CD4-positive, CD25-positive, alpha-beta regulatory T cell (primary cell): ENCODE measurements around the gene ESAM. TPM values are rescaled to one million over a fixed set of nuclear protein-coding genes. Genes with fewer than 3 reads are reported as not detected.

Experiments used
- ATAC-seq, 2 donors: fragments of 150-1000 bp; cut with Tn5 transposase; one replicate each; pipeline ENCODE4 v1.10.0; 2021; ENCODE audit warnings: low read depth in 2 of 2, moderate number of reproducible peaks in 2 of 2, moderate library complexity in 1 of 2
- DNase-seq, 3 donors: peaks; one replicate each; pipeline versions ENCODE4 v3.0.0 to v3.0.0-alpha.2; 2012 to 2022; ENCODE audit warnings: mixed read lengths in 1 of 3
- H3K27ac ChIP-seq: one replicate; pipeline ENCODE4 v1.7.0; 2013; ENCODE audit warnings: mild to moderate bottlenecking, low read length; ENCODE audit not compliant: insufficient read depth, poor library complexity, severe bottlenecking
- H3K27me3 ChIP-seq: one replicate; pipeline ENCODE4 v1.7.0; 2013; ENCODE audit warnings: low read length; ENCODE audit not compliant: control insufficient read depth, insufficient read depth
- H3K36me3 ChIP-seq: one replicate; pipeline ENCODE4 v1.7.0; 2013; ENCODE audit warnings: mild to moderate bottlenecking, low read length, moderate library complexity; ENCODE audit not compliant: control insufficient read depth, insufficient read depth
- H3K4me1 ChIP-seq: 2 replicates; pipeline ENCODE4 v1.7.0; 2013; ENCODE audit warnings: mild to moderate bottlenecking, low read length; ENCODE audit not compliant: insufficient read depth, control insufficient read depth, poor library complexity, severe bottlenecking
- H3K4me3 ChIP-seq: one replicate; pipeline ENCODE4 v1.7.0; 2013; ENCODE audit warnings: low read depth, mild to moderate bottlenecking, low read length, moderate library complexity
- H3K9me3 ChIP-seq, 2 experiments: 1 replicate in 1 of 2; 2 replicates in 1 of 2; pipeline ENCODE4 v1.7.0; 2013; ENCODE audit warnings: low read length in 2 of 2, mild to moderate bottlenecking in 1 of 2, moderate library complexity in 1 of 2; ENCODE audit not compliant: control insufficient read depth in 2 of 2
- H3K27ac Mint-ChIP-seq, 3 donors: one replicate each; pipeline ENCODE4 v1.8.0; 2020 to 2022; ENCODE audit warnings: mild to moderate bottlenecking in 3 of 3, mixed read lengths in 3 of 3, moderate library complexity in 2 of 3
- H3K27me3 Mint-ChIP-seq: one replicate; pipeline ENCODE4 v1.8.0; 2022; ENCODE audit warnings: mild to moderate bottlenecking, mixed read lengths
- H3K36me3 Mint-ChIP-seq: one replicate; pipeline ENCODE4 v1.8.0; 2020; ENCODE audit warnings: mixed read lengths
- H3K4me1 Mint-ChIP-seq, 4 donors: one replicate each; pipeline ENCODE4 v1.8.0; 2020 to 2022; ENCODE audit warnings: mixed read lengths in 4 of 4, mild to moderate bottlenecking in 1 of 4
- H3K4me3 Mint-ChIP-seq, 4 donors: one replicate each; pipeline ENCODE4 v1.8.0; 2020 to 2022; ENCODE audit warnings: mild to moderate bottlenecking in 4 of 4, mixed read lengths in 4 of 4, moderate library complexity in 3 of 4
- H3K9me3 Mint-ChIP-seq, 7 donors: one replicate each; pipeline ENCODE4 v1.8.0; 2020 to 2022; ENCODE audit warnings: mixed read lengths in 7 of 7, mild to moderate bottlenecking in 3 of 7, moderate library complexity in 2 of 7
- polyA plus RNA-seq, 4 donors: library from polyadenylated mRNA; unstranded; fragments of 300-500 nt; fragmentation: Illumina TruSeq; gene quantifications; one replicate each; pipeline ENCODE4 v1.2.3, GENCODE V29; 2021
- total RNA-seq: library from RNA; stranded (reverse); gene quantifications from one replicate; pipeline ENCODE4 v1.2.3, GENCODE V29; 2022

The ESAM gene
- total and polyA plus RNA-seq, 5 donors from 2014 or later = 0.55 to 3.1 (median 2.6) TPM; not detected in 1

DNA sequence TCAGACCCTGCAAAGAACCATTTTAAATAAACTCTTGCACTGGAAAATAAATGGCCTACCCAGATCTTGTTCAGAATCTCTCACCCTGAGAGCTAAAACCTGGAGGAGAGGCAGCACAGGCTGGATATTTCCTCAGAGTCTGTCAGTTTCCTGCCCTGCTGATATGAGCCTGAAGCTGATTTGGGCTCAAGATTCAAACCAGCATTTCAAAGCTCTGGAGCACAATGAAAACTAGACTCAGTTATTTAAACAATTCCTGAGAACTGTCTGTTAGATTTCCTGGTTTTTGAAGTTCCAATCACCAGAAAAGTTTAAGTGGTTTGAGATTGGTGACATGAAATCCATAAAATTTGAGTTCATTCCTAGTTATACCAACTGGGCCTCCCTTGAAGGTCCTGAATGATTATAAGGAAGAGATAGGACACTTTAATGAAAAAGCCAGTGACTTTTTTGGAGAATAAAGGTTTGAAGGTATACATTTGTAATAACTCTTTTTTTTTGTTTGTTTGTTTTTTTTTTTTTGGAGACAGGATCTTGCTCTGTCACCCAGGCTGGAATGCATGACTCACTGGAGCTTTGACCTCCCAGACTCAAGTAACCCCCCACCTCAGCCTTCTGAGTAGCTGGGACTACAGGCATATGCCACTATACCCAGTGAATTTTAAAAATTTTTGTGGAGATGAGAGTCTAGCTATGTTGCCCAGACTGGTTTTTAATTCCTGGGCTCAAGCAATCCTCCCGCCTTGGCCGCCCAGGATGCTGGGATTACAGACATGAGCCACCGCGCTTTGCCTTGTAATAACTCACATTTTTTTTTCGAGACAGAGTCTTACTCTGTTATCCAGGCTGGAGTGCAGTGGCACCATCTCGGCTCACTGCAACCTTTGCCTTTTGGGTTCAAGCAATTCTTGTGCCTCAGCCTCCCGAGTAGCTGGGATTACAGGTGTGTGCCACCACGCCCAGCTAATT is 8.0 kb upstream of the ESAM start:
- Mint-ChIP-seq H3K4me3 (no peak overlapping the region), H3K27me3 (no peaks in the 10 kb centered on the region), H3K4me1 (peaks cover 0 to 3% (median under 1%) of the 10 kb centered on the region in 4 donors), H3K27ac (no peak overlapping the region), H3K9me3 (peaks cover 0 to 1% (median 0%) of the 10 kb centered on the region in 7 donors), H3K36me3 (peaks cover 14% of the 10 kb centered on the region)
- peaks cover 26% of the 10 kb centered on the region for H3K36me3 ChIP-seq
- DNase-seq = no peak
- no peaks in the 10 kb centered on the region for H3K9me3 ChIP-seq
- no peak overlapping the region for H3K27ac ChIP-seq
- ATAC-seq = no peak
- no peaks in the 10 kb centered on the region for H3K27me3 ChIP-seq
- no peak overlapping the region for H3K4me3 ChIP-seq
- no peaks in the 10 kb centered on the region for H3K4me1 ChIP-seq

DNA sequence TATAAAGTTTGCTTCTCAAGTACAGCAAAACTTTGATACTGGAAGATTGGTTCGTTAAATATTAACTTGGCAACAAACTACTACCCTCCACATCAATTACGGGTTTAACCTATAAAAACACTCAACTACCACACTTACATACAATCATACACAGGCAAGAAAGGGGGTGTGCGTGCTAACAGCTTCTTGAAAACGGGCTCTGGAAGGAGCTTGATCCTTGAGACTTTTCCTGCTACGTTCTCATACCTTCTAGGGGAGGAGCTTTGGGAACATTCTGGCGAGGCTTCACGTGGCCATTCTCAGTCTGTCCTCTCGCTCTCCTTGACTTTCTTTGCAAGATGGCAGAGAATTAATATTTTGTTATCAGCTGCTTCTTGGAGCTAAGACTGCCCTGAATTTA is 6.8 kb upstream of the ESAM start:
- H3K36me3 Mint-ChIP-seq = peaks cover 14% of the 10 kb centered on the region
- Histone ChIP-seq H3K4me3 (no peak overlapping the region), H3K27ac (no peak overlapping the region), H3K4me1 (no peaks in the 10 kb centered on the region), H3K9me3 (no peaks in the 10 kb centered on the region), H3K36me3 (peaks cover 26% of the 10 kb centered on the region), H3K27me3 (no peaks in the 10 kb centered on the region)
- no peak overlapping the region for H3K27ac Mint-ChIP-seq
- H3K9me3 Mint-ChIP-seq = no peaks in the 10 kb centered on the region
- H3K27me3 Mint-ChIP-seq = peaks cover 3% of the 10 kb centered on the region
- ATAC-seq = no peak
- H3K4me1 Mint-ChIP-seq = peaks cover 0 to 3% (median 0%) of the 10 kb centered on the region in 4 donors
- no peak overlapping the region for H3K4me3 Mint-ChIP-seq
- no peak for DNase-seq

DNA sequence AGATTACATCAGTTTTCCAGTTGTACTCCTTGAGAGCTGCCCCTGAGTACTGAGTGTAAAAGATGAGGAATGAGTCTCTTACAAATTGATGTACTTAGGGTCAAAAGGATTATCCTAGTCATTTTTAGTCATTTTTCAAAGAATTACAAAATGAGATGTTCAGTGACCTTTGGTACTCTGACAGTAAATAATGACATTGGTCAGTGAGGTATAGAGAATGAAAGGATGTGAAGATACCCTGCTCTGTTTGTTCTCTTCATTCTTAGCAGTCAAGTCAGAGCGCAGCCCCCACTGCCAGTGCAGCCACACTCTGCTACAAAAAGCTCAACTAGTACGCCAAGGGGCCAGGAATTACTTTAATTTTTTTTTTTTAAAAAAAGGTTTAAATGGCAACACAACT is 4.1 kb upstream of the ESAM start:
- Mint-ChIP-seq H3K9me3 (no peaks in the 10 kb centered on the region), H3K27me3 (peaks cover 19% of the 10 kb centered on the region), H3K4me1 (peaks cover 0 to 14% (median 5%) of the 10 kb centered on the region in 4 donors), H3K36me3 (peaks cover 9% of the 10 kb centered on the region), H3K4me3 (no peak overlapping the region), H3K27ac (no peak overlapping the region)
- no peak overlapping the region for H3K27ac ChIP-seq
- no peaks in the 10 kb centered on the region for H3K9me3 ChIP-seq
- no peak for DNase-seq
- H3K27me3 ChIP-seq = peaks cover 4% of the 10 kb centered on the region
- no peak for ATAC-seq
- peaks cover 21% of the 10 kb centered on the region for H3K4me1 ChIP-seq
- peaks cover 13% of the 10 kb centered on the region for H3K36me3 ChIP-seq
- no peak overlapping the region for H3K4me3 ChIP-seq

DNA sequence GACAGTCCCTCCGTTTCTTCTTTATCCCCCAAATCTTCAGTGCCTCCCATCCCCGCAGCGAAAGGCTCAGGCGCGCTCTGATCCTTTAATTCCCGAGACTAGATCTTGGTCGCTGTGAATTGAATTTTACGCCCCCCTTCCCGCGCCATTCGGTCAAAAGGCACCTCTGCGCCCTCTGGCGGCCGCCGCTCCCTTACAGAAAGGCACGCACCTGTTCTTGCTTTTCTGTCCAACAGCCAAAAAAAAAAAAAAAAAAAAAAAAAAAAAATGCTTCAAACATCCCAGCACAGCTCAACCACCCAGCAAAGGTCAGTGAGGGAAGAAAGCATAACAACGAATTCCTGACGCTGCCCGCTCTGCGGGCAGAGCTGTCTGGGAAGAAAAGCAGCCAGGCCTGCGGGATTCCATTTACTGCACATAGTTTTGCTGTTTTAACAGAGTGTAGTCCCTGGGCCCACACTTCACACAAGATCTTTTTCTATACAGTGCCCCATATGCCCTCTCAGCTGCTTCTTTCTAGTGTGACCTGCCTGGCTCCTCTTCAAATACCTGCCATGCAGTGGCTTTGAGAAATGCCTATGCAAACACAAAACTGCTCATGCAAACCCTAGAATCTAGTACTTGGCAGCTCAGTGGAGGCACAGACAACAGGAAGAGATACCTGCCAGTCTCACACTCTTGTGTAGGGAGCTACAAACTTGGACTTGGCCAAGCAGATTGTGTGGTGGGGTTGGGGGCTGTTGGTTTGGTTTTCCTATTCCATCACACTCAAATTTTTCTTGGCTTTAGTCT is 1.3 kb upstream of the ESAM start:
- H3K36me3 Mint-ChIP-seq = peaks cover 5% of the 10 kb centered on the region
- peak overlapping the region; percentile 86 to 97 (median 96) for H3K4me3 Mint-ChIP-seq
- Histone ChIP-seq H3K4me3 (peak overlapping the region; percentile 60), H3K27ac (no peak overlapping the region), H3K4me1 (peaks cover 44% of the 10 kb centered on the region), H3K27me3 (peaks cover 7% of the 10 kb centered on the region), H3K9me3 (no peaks in the 10 kb centered on the region), H3K36me3 (peaks cover 8% of the 10 kb centered on the region)
- peaks cover 44% of the 10 kb centered on the region for H3K27me3 Mint-ChIP-seq
- DNase-seq (peak; percentile 76 to 83 (median 83)), ATAC-seq (peak; percentile 48 to 62)
- H3K4me1 Mint-ChIP-seq = peaks cover 0 to 35% (median 7%) of the 10 kb centered on the region in 4 donors
- peak overlapping the region in 1 of 3 donors; percentile 88 for H3K27ac Mint-ChIP-seq
- no peaks in the 10 kb centered on the region for H3K9me3 Mint-ChIP-seq

DNA sequence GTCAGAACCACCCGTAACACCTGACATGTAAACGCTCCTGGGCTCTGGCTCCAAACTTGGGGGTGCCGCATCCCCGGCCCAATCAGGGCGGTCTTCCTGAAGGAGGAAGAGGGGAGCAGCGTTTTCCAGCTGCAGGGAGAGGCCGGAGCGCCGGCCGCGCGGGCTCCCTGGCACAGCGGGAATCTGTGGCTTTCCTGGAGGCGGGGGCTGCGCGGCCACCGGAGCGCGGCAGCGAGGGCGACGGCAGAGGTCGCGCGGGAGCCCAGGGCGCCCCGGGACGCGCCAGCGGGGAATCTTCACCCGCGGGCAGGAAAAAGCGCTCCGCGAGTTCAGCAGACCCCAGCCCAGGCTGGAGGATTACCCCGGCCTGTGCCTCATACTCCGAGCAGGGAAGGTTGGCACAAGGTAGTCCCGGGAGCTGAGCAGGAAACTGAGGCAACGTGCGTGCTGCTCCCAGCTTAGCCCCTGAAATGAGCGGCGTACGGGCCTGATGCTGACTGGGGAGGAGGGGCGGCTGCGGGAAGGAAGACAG is 600 bp upstream of the ESAM start:
- Mint-ChIP-seq H3K36me3 (peaks cover 3% of the 10 kb centered on the region), H3K27ac (no peak overlapping the region), H3K4me3 (peak overlapping the region; percentile 86 to 97 (median 96)), H3K9me3 (peaks cover 0 to 2% (median 0%) of the 10 kb centered on the region in 7 donors), H3K27me3 (peaks cover 50% of the 10 kb centered on the region), H3K4me1 (peaks cover 0 to 38% (median 10%) of the 10 kb centered on the region in 4 donors)
- peaks cover 11% of the 10 kb centered on the region for H3K27me3 ChIP-seq
- H3K9me3 ChIP-seq = no peaks in the 10 kb centered on the region
- ATAC-seq (peak; percentile 24 to 43), DNase-seq (no peak)
- H3K36me3 ChIP-seq = peaks cover 4% of the 10 kb centered on the region
- peaks cover 48% of the 10 kb centered on the region for H3K4me1 ChIP-seq
- H3K4me3 ChIP-seq = peak overlapping the region; percentile 62
- H3K27ac ChIP-seq = no peak overlapping the region

DNA sequence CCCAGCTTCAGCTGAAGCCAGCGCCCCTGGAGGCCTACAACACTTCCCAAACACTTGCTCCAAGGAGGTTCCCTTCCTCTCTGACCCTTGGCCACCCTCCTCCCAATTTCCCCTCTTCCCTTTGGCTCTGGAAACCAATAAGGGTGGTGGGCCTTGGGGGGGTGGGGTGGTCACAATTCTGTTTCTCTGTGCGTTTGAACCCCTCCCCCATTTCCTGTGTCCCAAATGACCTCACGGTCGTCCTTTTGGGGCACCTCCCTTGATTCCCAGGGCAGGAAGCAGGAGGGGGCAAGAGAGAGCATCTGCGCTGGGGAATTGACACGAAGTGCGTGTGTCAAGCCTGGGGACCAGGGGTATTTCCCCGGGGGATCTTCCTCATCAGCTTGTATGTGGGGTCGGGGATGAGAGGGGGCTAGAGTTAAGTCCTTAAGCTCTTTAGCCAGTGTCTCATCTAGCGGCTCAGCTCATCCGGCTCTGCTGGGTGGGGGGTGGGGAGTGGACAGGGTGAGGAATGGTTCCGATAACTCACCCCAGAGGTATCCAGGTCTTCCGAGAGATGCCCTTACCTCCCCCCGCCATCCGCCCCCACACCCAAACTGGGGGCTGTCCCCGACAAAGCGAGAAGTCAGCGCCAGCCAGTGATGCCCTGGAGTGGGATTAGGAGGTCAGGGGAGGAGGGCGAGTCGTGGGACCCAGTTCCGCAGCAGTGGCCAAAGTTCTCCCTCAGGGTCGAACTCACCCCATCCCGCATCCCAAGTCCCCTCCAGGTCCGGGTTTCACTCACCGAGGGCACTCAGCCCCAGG is 587 bp downstream of the ESAM start:
- peaks cover 48% of the 10 kb centered on the region for H3K4me1 ChIP-seq
- no peak overlapping the region for H3K4me3 ChIP-seq
- no peaks in the 10 kb centered on the region for H3K9me3 ChIP-seq
- H3K27ac ChIP-seq = no peak overlapping the region
- ATAC-seq = no peak
- H3K36me3 ChIP-seq = no peaks in the 10 kb centered on the region
- H3K4me3 Mint-ChIP-seq = peak overlapping the region; percentile 68 to 88 (median 72)
- peaks cover 12% of the 10 kb centered on the region for H3K27me3 ChIP-seq
- H3K27ac Mint-ChIP-seq = no peak overlapping the region
- no peak for DNase-seq
- H3K9me3 Mint-ChIP-seq = peaks cover 0 to 2% (median 0%) of the 10 kb centered on the region in 7 donors
- H3K36me3 Mint-ChIP-seq = peaks cover 3% of the 10 kb centered on the region
- peaks cover 0 to 41% (median 10%) of the 10 kb centered on the region in 4 donors for H3K4me1 Mint-ChIP-seq
- H3K27me3 Mint-ChIP-seq = peaks cover 61% of the 10 kb centered on the region

DNA sequence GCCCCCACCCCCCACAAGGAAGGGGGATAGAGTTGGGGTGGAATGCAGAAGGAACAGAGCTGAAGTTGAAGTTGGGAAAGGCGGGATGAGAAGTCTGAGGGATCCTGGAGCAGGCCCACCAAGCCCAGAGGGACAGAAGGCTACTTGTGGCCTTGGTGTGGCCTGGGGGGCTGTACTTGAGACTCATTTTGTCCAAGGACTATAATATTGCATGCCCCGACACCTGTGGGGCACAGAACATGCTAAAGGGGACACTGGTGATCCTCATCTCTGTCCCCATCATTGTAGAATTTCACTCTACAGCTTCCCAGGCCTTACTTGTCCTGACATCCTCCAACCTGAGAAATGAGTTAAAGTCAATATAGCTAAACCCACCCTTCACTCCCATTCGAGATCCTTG is 1.3 kb downstream of the ESAM start:
- H3K4me3 Mint-ChIP-seq = peak overlapping the region in 2 of 4 donors; percentile 23 to 88
- ATAC-seq (no peak), DNase-seq (no peak)
- no peak overlapping the region for H3K27ac ChIP-seq
- H3K9me3 Mint-ChIP-seq = peaks cover 0 to 2% (median 0%) of the 10 kb centered on the region in 7 donors
- peaks cover 12% of the 10 kb centered on the region for H3K27me3 ChIP-seq
- H3K36me3 Mint-ChIP-seq = peaks cover 3% of the 10 kb centered on the region
- H3K4me1 ChIP-seq = peaks cover 48% of the 10 kb centered on the region
- no peaks in the 10 kb centered on the region for H3K36me3 ChIP-seq
- peak overlapping the region in 1 of 3 donors; percentile 74 for H3K27ac Mint-ChIP-seq
- H3K9me3 ChIP-seq = no peaks in the 10 kb centered on the region
- H3K4me1 Mint-ChIP-seq = peaks cover 0 to 41% (median 10%) of the 10 kb centered on the region in 4 donors
- no peak overlapping the region for H3K4me3 ChIP-seq
- peaks cover 66% of the 10 kb centered on the region for H3K27me3 Mint-ChIP-seq
